Measurements from ENCODE around the gene ALLC. TPM values are rescaled to one million over a fixed set of nuclear protein-coding genes. Genes with fewer than 3 reads are reported as not detected.

The ALLC gene
- total RNA-seq, 2 donors from 2014 or later, result not detected

DNA sequence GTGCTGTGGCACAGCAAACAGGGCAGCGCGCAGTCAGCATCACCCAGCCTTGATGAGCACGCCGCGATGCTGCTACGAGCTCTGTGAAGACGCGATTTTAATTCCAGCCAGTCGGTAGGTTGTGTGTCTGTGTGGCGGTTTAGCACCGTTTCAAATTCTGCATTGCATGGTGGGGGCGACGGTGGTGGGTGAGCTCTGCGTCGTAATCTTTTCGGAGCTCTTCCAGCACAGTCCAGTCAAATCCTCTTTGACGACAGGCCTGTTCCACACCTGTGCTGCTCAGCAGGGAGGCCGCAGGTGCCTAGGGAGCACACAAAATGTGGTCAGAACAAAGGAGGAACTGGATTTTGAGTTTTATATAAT, 8.6 kb downstream of the ALLC start:
- no peaks in the 10 kb centered on the region for H3K4me1 Mint-ChIP-seq
- no peak for ATAC-seq (replicated peaks)
- H3K9me3 Mint-ChIP-seq, result no peaks in the 10 kb centered on the region
- no peak overlapping the region for H3K27ac Mint-ChIP-seq
- no peaks in the 10 kb centered on the region for H3K36me3 Mint-ChIP-seq (ENCODE audit: low read depth)
- H3K4me3 Mint-ChIP-seq, result no peak overlapping the region
- no peaks in the 10 kb centered on the region for H3K27me3 Mint-ChIP-seq

GRCh38 chr2:3667151-3667631, 9.2 kb downstream of the ALLC start:
- Mint-ChIP-seq H3K27ac (no peak overlapping the region), H3K4me3 (no peak overlapping the region)

DNA sequence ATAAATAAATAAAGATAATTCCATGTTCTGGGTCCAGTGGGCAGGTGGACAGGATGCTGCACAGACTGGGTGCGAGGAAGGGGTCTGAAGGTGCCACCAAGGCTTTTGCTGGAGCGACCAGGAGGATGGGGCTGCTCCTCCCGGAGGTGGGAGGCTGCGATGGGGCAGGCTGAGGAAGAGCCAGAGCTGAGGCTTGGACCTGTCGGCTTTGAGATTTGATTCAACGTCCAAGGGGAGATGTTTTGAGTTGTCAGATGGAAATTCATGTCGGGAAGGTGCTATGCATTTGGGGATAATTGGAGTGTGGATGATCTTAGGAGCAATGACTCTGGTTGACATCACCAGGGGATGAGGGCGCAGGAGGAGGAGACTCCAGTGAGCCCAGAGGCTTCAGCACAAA, 11.7 kb downstream of the ALLC start:
- H3K27ac Mint-ChIP-seq, result no peak overlapping the region
- H3K4me1 Mint-ChIP-seq, result no peaks in the 10 kb centered on the region
- H3K4me3 Mint-ChIP-seq, result no peak overlapping the region
- H3K36me3 Mint-ChIP-seq (ENCODE audit: low read depth), result no peaks in the 10 kb centered on the region
- ATAC-seq (replicated peaks), result no peak
- no peaks in the 10 kb centered on the region for H3K27me3 Mint-ChIP-seq
- no peaks in the 10 kb centered on the region for H3K9me3 Mint-ChIP-seq

More at GRCh38 chr2:3667151-3667631, 9.2 kb downstream of the ALLC start:
- H3K4me1 Mint-ChIP-seq, result no peaks in the 10 kb centered on the region
- no peak for ATAC-seq (replicated peaks)
- H3K36me3 Mint-ChIP-seq (ENCODE audit: low read depth), result no peaks in the 10 kb centered on the region
- H3K9me3 Mint-ChIP-seq, result no peaks in the 10 kb centered on the region
- H3K27me3 Mint-ChIP-seq, result no peaks in the 10 kb centered on the region

- no peak for ATAC-seq (replicated peaks)
- Mint-ChIP-seq H3K36me3 (ENCODE audit: low read depth) (no peaks in the 10 kb centered on the region), H3K4me1 (no peaks in the 10 kb centered on the region), H3K27me3 (no peaks in the 10 kb centered on the region), H3K9me3 (no peaks in the 10 kb centered on the region), H3K27ac (no peak overlapping the region), H3K4me3 (no peak overlapping the region)
Measured at GRCh38 chr2:3670376-3670775, 12.4 kb downstream of the ALLC start.

DNA sequence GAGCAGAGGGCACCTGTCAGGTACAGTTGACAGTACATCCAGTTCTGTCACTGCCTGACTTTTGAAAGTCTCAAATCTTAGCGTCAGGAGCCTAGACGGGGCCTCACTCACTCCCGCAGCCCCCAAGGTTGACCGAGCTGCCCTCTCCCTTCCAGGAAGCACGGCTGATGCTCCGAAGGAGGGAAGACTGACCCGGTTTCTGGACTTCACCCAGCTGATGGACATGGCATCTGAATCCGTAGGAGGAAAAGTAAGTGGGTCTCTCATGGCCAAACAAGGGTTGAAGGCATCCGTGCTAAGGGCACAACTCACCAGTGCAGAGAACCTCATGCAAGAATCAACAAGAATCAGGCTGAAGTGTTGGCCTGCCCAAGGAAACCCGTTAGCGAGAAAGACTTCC, 12.9 kb downstream of the ALLC start:
- ATAC-seq (replicated peaks), result no peak
- H3K4me1 Mint-ChIP-seq, result no peaks in the 10 kb centered on the region

DNA sequence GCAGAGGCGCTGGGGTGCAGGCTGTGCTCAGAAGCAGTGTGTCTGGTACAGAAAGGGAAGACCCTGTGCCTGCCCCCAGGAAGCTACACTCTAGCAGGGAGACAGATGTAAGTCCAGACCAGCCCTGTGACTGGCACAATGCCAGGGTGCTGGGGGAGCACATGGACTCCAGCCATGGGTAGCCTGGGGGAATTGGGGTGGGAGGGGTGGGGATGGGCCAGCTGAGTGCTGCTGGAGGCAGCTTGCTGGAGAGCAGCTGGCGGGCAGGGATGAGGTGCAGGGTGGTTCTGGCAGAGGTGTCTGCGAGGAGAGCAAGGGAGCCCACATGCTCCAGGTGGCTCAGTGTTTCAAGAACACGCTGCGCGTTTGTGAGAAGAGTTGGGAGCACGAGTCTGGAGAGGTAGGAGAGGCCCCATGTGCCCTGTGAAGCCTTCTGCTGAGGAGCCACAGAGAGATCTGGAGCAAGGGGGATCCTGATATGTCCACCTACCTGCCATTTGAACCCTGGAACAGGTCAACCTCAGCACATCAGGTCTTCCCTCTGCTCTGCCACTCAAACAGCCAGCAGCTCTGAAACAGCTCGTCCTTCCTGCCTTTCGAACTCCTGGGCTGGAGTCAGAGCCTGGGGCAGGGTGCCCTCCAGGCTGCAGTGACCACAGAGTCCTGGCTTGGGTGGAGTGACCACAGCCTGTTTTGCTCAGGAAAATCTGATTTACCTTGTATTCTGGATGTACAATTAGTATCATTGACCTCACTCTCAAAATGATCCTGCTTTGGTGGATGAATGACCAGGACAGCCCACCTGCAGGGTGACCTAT, 15.1 kb downstream of the ALLC start:
- Mint-ChIP-seq H3K9me3 (no peaks in the 10 kb centered on the region), H3K36me3 (ENCODE audit: low read depth) (no peaks in the 10 kb centered on the region), H3K4me3 (no peak overlapping the region), H3K27me3 (peaks cover 3% of the 10 kb centered on the region), H3K4me1 (no peaks in the 10 kb centered on the region), H3K27ac (no peak overlapping the region)
- no peak for ATAC-seq (replicated peaks)

More for the DNA sequence above, 12.9 kb downstream of the ALLC start:
- Mint-ChIP-seq H3K36me3 (ENCODE audit: low read depth) (no peaks in the 10 kb centered on the region), H3K27me3 (no peaks in the 10 kb centered on the region), H3K4me3 (no peak overlapping the region), H3K27ac (no peak overlapping the region), H3K9me3 (no peaks in the 10 kb centered on the region)

DNA sequence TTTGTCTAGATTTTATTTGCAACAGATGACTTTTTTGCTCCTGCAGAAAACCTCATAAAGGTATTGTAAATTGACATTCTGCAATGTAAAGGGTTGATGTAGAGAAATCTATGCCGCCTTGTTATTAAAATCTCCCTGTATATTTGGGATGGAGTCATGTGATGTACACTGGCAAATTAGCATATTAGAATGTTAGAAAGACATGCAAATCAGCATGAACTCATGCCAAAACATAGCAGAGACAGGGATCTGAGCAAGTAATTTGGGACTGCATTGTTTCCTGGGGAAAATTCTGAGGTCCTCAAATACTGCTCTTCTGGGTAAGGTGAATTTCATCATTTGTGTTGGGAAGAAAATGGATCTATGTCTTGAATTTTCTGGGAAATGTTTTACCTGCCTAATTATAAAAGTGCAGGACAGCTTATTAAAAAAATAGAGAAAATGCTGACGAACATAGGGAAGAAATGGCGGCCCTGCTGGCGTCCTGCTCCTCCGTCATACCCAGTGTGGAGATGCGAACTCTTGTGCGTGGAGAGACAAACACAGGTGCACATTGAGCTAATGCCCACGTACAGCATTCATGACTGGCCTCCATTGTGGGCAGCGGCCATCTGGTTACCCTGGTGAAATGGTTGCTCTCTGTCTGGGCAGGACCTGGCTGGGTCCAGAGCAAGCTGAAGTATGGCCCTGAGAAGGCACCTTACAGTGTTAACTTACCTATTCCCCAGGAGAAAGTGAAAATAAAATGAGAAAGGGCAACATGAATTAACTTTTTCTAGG, 16.3 kb downstream of the ALLC start:
- no peak for ATAC-seq (replicated peaks)

GRCh38 chr2:3675687-3676086, 17.7 kb downstream of the ALLC start:
- no peak overlapping the region for H3K27ac Mint-ChIP-seq
- H3K4me1 Mint-ChIP-seq, result no peaks in the 10 kb centered on the region
- H3K9me3 Mint-ChIP-seq, result no peaks in the 10 kb centered on the region
- H3K36me3 Mint-ChIP-seq (ENCODE audit: low read depth), result no peaks in the 10 kb centered on the region
- no peak for ATAC-seq (replicated peaks)
- H3K27me3 Mint-ChIP-seq, result peaks cover 5% of the 10 kb centered on the region
- no peak overlapping the region for H3K4me3 Mint-ChIP-seq

More for the DNA sequence above, 16.3 kb downstream of the ALLC start:
- Mint-ChIP-seq H3K27me3 (peaks cover 5% of the 10 kb centered on the region), H3K9me3 (no peaks in the 10 kb centered on the region), H3K36me3 (ENCODE audit: low read depth) (no peaks in the 10 kb centered on the region), H3K4me1 (no peaks in the 10 kb centered on the region), H3K27ac (no peak overlapping the region), H3K4me3 (no peak overlapping the region)

DNA sequence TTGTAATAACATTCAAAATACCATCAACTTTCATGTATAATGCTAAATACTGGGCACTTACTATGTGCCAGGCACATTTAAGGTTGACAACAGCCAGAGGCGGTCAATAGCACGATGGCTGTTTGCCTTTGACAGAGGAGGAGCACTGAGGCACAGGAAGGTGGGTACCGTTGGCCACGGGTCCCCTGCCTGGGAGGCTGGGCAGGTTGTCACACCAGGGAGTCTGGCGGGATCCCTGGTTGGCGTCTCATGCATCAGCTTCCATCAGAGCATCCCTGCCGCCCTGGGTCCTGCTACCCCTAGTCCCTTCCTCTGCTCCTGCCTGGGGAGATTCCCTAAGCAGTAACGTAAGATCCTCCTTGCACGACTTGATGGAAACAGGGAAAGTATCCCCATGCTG, 19.4 kb downstream of the ALLC start:
- no peaks in the 10 kb centered on the region for H3K9me3 Mint-ChIP-seq
- no peak for ATAC-seq (replicated peaks)
- H3K4me1 Mint-ChIP-seq, result no peaks in the 10 kb centered on the region
- H3K36me3 Mint-ChIP-seq (ENCODE audit: low read depth), result no peaks in the 10 kb centered on the region
- no peak overlapping the region for H3K27ac Mint-ChIP-seq
- H3K4me3 Mint-ChIP-seq, result no peak overlapping the region
- H3K27me3 Mint-ChIP-seq, result peaks cover 5% of the 10 kb centered on the region

DNA sequence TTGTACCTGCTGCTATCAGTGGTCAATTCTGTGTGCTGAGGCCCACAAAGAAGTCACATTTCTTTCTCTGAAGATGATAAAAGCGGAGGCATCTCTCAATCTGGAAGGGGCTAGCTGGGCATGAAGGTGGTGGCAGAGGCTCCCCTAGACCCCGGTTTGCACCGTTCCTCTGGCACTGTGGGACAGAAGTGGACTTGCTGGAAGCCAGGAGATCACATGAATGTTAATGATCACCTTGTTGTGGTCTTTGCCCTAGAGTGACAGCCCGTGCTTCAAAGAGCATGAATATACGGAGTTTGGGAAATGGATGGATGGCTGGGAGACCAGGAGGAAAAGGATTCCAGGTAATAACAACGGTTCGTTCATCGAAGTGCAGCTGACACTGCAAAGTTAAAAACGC, 20.2 kb downstream of the ALLC start:
- ATAC-seq (replicated peaks), result no peak
- H3K4me1 Mint-ChIP-seq, result no peaks in the 10 kb centered on the region
- H3K27me3 Mint-ChIP-seq, result peaks cover 5% of the 10 kb centered on the region
- H3K4me3 Mint-ChIP-seq, result no peak overlapping the region
- no peak overlapping the region for H3K27ac Mint-ChIP-seq
- no peaks in the 10 kb centered on the region for H3K9me3 Mint-ChIP-seq
- H3K36me3 Mint-ChIP-seq (ENCODE audit: low read depth), result no peaks in the 10 kb centered on the region

GRCh38 chr2:3679180-3679579, 21.2 kb downstream of the ALLC start:
- Mint-ChIP-seq H3K36me3 (ENCODE audit: low read depth) (no peaks in the 10 kb centered on the region), H3K4me3 (no peak overlapping the region), H3K9me3 (no peaks in the 10 kb centered on the region), H3K4me1 (no peaks in the 10 kb centered on the region), H3K27me3 (peaks cover 5% of the 10 kb centered on the region), H3K27ac (no peak overlapping the region)
- no peak for ATAC-seq (replicated peaks)

DNA sequence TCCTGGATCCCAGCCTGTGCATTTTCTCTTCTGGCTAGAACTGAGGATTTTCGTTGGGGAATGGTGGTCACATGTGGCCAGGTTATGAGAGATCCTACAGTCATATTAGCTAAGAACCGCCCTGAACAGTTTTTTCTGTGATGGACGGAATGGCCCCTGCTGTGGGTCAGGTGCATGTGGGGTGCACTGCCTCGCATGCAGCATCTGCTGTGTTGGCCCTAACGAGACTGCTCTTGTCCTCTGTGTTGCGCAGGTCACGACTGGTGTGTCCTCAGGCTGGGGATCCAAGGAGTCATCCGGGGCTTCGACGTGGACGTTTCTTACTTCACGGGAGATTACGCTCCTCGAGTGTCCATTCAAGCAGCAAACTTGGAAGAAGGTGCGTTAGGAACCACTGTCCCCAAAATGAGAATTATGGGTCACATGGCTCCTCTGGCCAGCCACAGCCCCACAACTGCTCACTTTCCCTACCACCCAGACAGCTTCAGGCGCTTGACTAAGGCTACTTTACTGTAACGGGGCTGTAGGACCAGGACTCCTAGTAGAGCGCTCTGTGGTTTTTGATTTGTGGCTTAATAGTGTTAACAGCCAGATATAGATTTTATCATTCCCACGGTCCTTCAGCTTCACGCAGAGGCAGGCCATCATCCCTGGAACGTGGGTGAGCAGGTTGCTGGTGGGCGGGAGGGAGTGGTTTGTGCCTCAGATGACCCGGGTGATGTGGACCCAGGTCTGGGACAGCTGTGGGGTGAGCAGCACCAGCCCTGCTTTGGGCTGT, 21.8 kb downstream of the ALLC start:
- Mint-ChIP-seq H3K27me3 (peaks cover 5% of the 10 kb centered on the region), H3K4me3 (no peak overlapping the region), H3K4me1 (no peaks in the 10 kb centered on the region), H3K36me3 (ENCODE audit: low read depth) (no peaks in the 10 kb centered on the region), H3K27ac (no peak overlapping the region), H3K9me3 (no peaks in the 10 kb centered on the region)
- ATAC-seq (replicated peaks), result no peak

DNA sequence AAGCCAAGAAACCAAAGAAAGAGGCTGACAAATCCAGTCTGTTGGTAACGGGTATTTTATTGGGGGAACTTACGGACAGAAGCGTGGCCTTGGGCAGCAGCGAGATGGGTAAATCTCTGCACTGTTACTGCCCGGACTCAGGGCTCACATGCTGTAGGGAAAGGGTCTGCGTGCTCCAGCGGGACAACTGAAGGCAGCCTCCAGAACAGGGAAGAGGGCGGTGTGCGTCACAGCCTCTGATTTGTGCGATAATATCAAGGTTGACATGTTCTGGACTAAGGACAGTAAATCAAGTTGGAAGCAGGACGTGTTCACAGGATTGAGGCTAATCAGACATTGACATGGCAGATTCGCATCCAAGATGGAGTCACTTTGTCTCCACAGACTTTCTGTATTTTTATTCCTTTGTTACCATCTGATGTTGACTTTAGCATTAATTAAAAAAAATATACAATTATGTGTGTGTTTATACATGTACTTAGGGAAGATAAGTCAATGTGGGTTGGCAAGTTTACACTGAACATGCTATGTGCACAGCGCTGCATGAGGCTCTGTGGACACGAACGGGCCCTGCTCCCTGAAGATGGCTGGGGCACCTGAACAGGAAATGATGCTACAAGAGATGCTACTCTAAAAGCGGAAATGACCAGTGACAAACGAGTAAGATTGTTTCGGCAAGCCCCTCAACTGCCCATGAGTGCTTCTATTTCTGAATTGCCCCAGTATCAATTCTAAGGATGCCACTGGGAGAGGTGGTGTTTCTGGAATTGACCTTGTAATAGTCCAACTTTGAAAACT, 22.7 kb downstream of the ALLC start:
- Mint-ChIP-seq H3K27me3 (peaks cover 9% of the 10 kb centered on the region), H3K27ac (no peak overlapping the region), H3K36me3 (ENCODE audit: low read depth) (no peaks in the 10 kb centered on the region), H3K4me1 (no peaks in the 10 kb centered on the region), H3K9me3 (no peaks in the 10 kb centered on the region), H3K4me3 (no peak overlapping the region)
- no peak for ATAC-seq (replicated peaks)

- no peak overlapping the region for H3K27ac Mint-ChIP-seq
- H3K9me3 Mint-ChIP-seq, result no peaks in the 10 kb centered on the region
- no peaks in the 10 kb centered on the region for H3K4me1 Mint-ChIP-seq
- no peaks in the 10 kb centered on the region for H3K36me3 Mint-ChIP-seq (ENCODE audit: low read depth)
- no peak for ATAC-seq (replicated peaks)
- peaks cover 15% of the 10 kb centered on the region for H3K27me3 Mint-ChIP-seq
- no peak overlapping the region for H3K4me3 Mint-ChIP-seq
Measured at GRCh38 chr2:3681625-3682024, 23.6 kb downstream of the ALLC start.
